Naive thymus-derived CD8-positive, alpha-beta T cell (primary cell): ENCODE measurements around the gene MTARC2. TPM values are rescaled to one million over a fixed set of nuclear protein-coding genes. Genes with fewer than 3 reads are reported as not detected.
"Not testable (repeated sequence)": the region's sequence is repeated elsewhere in the genome, so short reads cannot be mapped to it uniquely, and the experiment has no call there.

Experiments
- ATAC-seq, 2 donors: fragments of 150-1000 bp; cut with Tn5 transposase in 1 of 2; sonication (Bioruptor Pico), chemical (Tn5 transposase) in 1 of 2; 1 replicate in 1 of 2; 2 replicates in 1 of 2; pipeline ENCODE4 v1.10.0; 2021; ENCODE audit warnings: mild to moderate bottlenecking in 2 of 2, moderate library complexity in 2 of 2
- POLR2A ChIA-PET: fragments of 350-600 bp; sonication (Branson Sonifier 250); formaldehyde crosslinking; loops from one replicate; lab custom pipeline; 2021; ENCODE audit warnings: antibody characterized with exemption; lab: Charles Lee
- DNase-seq, 10 donors: peaks; one replicate each; pipeline versions ENCODE4 v3.0.0 to v3.0.0-alpha.2; 2020 to 2022
- H3K27ac Mint-ChIP-seq, 10 donors: one replicate each; pipeline ENCODE4 v1.8.0; 2020 to 2022; ENCODE audit warnings: mild to moderate bottlenecking in 10 of 10, mixed read lengths in 10 of 10, moderate library complexity in 4 of 10, inconsistent platforms in 1 of 10
- H3K27me3 Mint-ChIP-seq, 5 donors: one replicate each; pipeline ENCODE4 v1.8.0; 2021 to 2022; ENCODE audit warnings: mixed read lengths in 5 of 5
- H3K36me3 Mint-ChIP-seq, 3 donors: one replicate each; pipeline ENCODE4 v1.8.0; 2020 to 2022; ENCODE audit warnings: mixed read lengths in 3 of 3, mild to moderate bottlenecking in 2 of 3, inconsistent platforms in 1 of 3
- H3K4me1 Mint-ChIP-seq, 4 donors: one replicate each; pipeline ENCODE4 v1.8.0; 2021 to 2022; ENCODE audit warnings: mixed read lengths in 4 of 4
- H3K4me3 Mint-ChIP-seq, 10 donors: one replicate each; pipeline ENCODE4 v1.8.0; 2020 to 2022; ENCODE audit warnings: mild to moderate bottlenecking in 10 of 10, mixed read lengths in 10 of 10, moderate library complexity in 6 of 10, inconsistent platforms in 1 of 10
- H3K9me3 Mint-ChIP-seq, 9 donors: one replicate each; pipeline ENCODE4 v1.8.0; 2020 to 2022; ENCODE audit warnings: mixed read lengths in 9 of 9, mild to moderate bottlenecking in 3 of 9, inconsistent platforms in 1 of 9, moderate library complexity in 1 of 9
- polyA plus RNA-seq, 3 donors: library from polyadenylated mRNA; unstranded; fragments of 300-500 nt; fragmentation: Illumina TruSeq; gene quantifications; one replicate each; pipeline ENCODE4 v1.2.3, GENCODE V29; 2021
- total RNA-seq, 8 experiments: library from RNA in 2 of 8; stranded (reverse) in 2 of 8; gene quantifications; one replicate each; pipeline ENCODE4 v1.2.3 and lab custom pipeline; 2021 to 2026

The MTARC2 gene
- total and polyA plus RNA-seq, 5 experiments from 2014 or later: not detected

DNA sequence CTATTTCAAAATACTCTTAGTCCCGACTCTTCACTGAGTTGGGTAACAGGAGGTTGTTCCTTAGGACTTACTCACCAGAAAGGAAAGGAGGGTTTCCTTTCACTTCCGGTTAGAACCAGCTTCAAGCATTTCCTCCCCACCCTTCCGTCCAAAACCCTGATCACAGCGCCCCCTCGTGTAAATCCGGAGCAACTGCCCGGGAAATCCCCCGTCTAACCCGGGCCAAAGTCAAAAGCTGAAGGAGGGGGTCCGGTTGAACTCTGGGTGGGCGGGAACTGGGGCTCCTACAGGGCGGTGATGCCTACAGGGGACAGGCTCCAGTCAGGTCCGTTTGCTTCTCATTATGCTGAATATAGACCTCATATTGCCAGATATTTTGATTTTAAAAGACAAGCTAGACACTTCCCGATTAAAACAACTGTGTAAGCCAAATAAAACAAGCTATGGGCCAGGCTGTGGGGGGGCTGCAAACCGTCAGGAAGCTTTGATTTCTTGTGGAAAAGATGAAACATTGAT, 15.0 kb upstream of the MTARC2 start:
- ATAC-seq (peak; percentile 90 to 95), DNase-seq (peak; percentile 57 to 85 (median 69))
- Mint-ChIP-seq H3K36me3 (no peaks in the 10 kb centered on the region), H3K27ac (peak overlapping the region in 5 of 10 donors; percentile 10 to 60 (median 21)), H3K9me3 (peaks cover 0 to 2% (median 0%) of the 10 kb centered on the region in 9 donors), H3K4me1 (peaks cover 5 to 18% (median 9%) of the 10 kb centered on the region in 4 donors), H3K27me3 (peaks cover 0 to 3% (median 0%) of the 10 kb centered on the region in 5 donors), H3K4me3 (peak overlapping the region; percentile 41 to 71 (median 62))
- POLR2A ChIA-PET: no interaction called here

DNA sequence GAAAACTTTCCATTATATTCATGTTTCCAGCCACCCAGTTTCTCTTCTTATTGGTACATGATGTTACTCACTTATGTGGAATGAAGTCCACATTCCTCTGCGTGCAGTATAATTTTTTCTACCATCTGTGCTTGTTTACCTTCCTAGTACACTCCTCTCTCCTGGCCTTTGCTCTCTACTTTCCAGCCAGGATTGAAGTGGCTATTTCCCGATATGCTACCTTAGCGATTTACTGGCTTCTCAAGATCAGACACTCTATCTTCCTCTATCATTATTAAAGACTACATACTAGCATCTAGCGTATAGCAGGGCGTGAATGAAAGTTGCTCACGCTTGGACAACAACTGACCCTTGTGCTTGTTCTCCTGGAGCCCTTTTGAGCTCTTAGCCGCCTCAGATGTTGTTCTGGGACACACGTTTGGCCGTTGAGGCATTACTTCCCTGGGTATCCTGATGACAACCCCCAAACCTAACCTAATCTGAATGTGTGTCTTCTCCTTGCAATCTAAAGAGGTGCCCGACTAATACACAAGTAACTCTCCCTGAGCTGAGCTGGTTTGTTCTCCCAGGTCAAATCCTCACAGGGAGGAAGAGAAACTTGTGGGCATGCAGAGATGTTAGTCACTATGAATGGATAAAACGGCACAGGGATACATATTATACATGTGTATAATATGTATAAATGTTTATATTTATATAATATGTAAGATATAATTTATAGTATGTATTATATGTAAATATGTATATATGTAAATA, 13.4 kb upstream of the MTARC2 start:
- DNase-seq: no peak
- H3K4me3 Mint-ChIP-seq: no peak overlapping the region
- POLR2A ChIA-PET: no interaction called here
- no peak overlapping the region for H3K27ac Mint-ChIP-seq
- no peak for ATAC-seq
- H3K9me3 Mint-ChIP-seq: peaks cover 0 to 2% (median 0%) of the 10 kb centered on the region in 9 donors
- peaks cover 5 to 18% (median 9%) of the 10 kb centered on the region in 4 donors for H3K4me1 Mint-ChIP-seq
- peaks cover 0 to 4% (median under 1%) of the 10 kb centered on the region in 5 donors for H3K27me3 Mint-ChIP-seq
- no peaks in the 10 kb centered on the region for H3K36me3 Mint-ChIP-seq

DNA sequence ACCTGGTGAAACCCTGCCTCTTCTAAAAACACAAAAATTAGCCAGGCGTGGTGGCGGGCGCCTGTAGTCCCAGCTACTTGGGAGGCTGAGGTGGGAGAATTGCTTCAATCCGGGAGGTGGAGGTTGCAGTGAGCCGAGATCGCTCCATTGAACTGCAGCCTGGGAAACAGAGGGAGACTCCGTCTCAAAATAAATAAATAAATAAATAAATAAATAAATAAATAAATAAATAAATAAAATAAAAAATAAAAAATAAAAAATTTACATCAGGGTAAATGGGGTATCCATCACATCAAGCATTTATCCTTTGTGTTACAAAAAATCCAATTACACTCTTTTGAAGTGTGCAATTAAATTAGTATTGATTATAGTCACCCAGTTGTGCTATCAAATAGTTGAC, 11.8 kb upstream of the MTARC2 start:
- H3K27ac Mint-ChIP-seq, ATAC-seq, POLR2A ChIA-PET, H3K9me3 Mint-ChIP-seq, H3K36me3 Mint-ChIP-seq, H3K4me3 Mint-ChIP-seq, DNase-seq: not testable (repeated sequence)
- Mint-ChIP-seq H3K4me1 (peaks cover 5 to 18% (median 9%) of the 10 kb centered on the region in 4 donors), H3K27me3 (peaks cover 4 to 13% (median 8%) of the 10 kb centered on the region in 5 donors)

DNA sequence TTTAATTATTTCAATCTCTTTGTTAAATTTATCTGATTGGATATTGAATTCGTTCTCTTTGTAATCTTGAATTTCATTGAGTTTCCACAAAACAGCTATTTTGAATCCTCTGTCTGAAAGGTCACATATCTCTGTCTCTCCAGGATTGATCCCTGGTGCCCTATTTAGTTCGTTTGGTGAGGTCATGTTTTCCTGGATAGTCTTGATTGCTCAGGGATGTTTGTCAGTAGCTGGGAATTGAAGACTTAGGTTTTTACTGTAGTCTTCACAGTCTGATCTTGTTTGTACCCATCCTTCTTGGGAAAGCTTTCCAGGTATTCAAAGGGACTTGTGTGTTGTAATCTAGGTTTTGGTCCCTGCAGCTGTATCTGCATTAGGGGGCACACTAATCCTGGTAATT, 6.8 kb upstream of the MTARC2 start:
- ATAC-seq: no peak
- Mint-ChIP-seq H3K36me3 (no peaks in the 10 kb centered on the region), H3K27me3 (peaks cover 16 to 44% (median 30%) of the 10 kb centered on the region in 5 donors), H3K4me3 (no peak overlapping the region), H3K4me1 (no peaks in the 10 kb centered on the region), H3K9me3 (no peaks in the 10 kb centered on the region), H3K27ac (no peak overlapping the region)
- POLR2A ChIA-PET: no interaction called here
- no peak for DNase-seq

DNA sequence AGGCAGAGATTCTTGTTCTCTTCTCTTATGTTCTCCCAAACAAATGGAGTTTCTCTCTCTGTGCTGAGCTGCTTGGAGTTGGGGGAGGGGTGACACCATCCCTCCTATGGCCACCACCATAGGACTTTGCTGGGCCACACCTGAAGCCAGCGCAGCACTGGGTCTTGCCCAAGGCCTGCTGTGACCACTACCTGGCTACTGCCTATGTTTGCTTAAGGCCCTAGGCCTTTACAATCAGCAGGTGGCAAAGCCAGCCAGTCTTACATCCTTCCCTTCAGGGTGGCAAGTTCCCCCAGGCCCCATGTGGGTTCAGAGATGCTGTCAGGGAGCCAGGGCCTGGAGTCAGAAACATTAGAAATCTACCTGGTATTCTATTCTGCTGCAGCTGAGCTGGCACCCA, 6.3 kb upstream of the MTARC2 start:
- no peak for ATAC-seq
- H3K27ac Mint-ChIP-seq: no peak overlapping the region
- POLR2A ChIA-PET: no interaction called here
- H3K4me3 Mint-ChIP-seq: no peak overlapping the region
- no peaks in the 10 kb centered on the region for H3K4me1 Mint-ChIP-seq
- H3K36me3 Mint-ChIP-seq: no peaks in the 10 kb centered on the region
- no peak for DNase-seq
- H3K9me3 Mint-ChIP-seq: no peaks in the 10 kb centered on the region
- H3K27me3 Mint-ChIP-seq: peaks cover 20 to 48% (median 31%) of the 10 kb centered on the region in 5 donors

DNA sequence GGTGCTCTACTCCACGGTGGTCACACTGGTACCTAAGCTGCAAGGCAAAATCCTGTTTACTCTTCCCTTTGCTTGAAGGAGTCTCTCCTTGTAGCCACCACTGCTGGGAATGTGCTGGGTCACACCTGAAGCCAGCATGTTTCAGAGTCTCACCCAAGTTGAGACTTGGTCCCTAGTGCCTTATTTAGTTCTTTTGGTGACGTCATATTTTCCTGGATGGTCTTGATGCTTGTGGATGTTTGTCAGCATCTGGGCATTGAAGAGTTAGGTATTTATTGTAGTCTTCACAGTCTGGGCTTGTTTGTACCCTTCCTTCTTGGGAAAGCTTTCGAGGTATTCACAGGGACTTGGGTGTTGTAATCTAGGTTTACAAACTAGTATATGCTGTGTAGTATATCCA, 5.6 kb upstream of the MTARC2 start:
- Mint-ChIP-seq H3K4me1 (peaks cover 0 to 2% (median 0%) of the 10 kb centered on the region in 4 donors), H3K4me3 (no peak overlapping the region), H3K9me3 (no peaks in the 10 kb centered on the region), H3K36me3 (no peaks in the 10 kb centered on the region), H3K27ac (no peak overlapping the region), H3K27me3 (peaks cover 20 to 55% (median 37%) of the 10 kb centered on the region in 5 donors)
- POLR2A ChIA-PET: no interaction called here
- no peak for DNase-seq
- no peak for ATAC-seq

DNA sequence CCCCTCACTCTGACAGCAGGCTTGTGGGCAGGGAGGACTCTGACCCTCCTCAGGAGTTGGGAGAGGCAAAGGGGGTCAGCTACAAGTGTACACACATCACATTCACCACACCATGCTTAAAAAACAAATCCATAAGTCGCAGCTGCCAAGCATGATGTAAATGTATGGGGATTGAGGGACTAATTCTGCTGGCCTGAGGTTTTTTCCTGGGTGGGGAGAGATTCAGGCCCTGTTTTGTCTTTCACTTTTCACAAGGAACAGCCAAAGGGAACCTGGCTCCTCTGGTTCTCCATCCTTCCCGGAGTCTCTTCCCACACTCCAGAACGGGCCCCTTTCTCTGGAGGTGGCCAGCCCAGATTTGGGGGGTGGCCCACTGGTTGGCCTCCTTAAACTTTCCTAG, 1.3 kb upstream of the MTARC2 start:
- peak overlapping the region in 1 of 10 donors; percentile 58 for H3K4me3 Mint-ChIP-seq
- DNase-seq: no peak
- H3K27ac Mint-ChIP-seq: no peak overlapping the region
- POLR2A ChIA-PET: no interaction called here
- H3K27me3 Mint-ChIP-seq: peaks cover 28 to 79% (median 60%) of the 10 kb centered on the region in 5 donors
- no peaks in the 10 kb centered on the region for H3K9me3 Mint-ChIP-seq
- peaks cover 0 to 3% (median 0%) of the 10 kb centered on the region in 3 donors for H3K36me3 Mint-ChIP-seq
- ATAC-seq: no peak
- H3K4me1 Mint-ChIP-seq: peaks cover 2 to 14% (median 9%) of the 10 kb centered on the region in 4 donors

DNA sequence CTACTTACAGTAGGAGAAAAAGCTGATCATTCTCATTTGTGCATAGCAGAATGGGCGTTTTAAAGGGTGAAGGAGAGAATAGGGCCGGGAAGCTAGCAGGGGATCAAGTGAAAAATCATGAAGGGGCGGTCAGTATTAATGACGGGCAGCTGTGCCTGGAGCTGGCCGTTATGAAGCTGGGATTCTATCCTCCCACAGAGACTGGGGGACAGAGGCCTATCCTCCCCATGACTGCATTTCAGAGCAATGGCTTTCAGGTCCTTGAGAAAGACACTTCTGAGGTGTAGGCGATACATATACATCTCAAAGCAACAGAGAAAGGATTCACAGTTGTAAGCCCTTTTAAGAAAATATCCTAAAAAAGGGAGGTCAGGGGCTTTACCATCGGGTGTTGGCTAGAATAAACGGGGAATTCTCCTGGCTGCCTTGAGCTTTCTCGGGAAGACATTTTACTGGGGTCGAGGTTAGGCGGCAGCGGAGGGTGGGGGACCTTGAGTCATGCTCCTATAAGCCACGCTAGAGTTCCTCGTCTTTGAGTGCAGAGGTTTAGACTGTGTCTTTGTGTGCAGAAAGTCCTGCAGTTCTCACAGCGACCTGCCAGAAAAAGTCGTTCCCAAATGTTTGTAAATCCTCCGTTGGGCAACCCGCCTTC, 559 bp upstream of the MTARC2 start:
- H3K4me1 Mint-ChIP-seq: peaks cover 2 to 14% (median 9%) of the 10 kb centered on the region in 4 donors
- peaks cover 0 to 3% (median 0%) of the 10 kb centered on the region in 3 donors for H3K36me3 Mint-ChIP-seq
- ATAC-seq (no peak), DNase-seq (no peak)
- H3K27me3 Mint-ChIP-seq: peaks cover 27 to 79% (median 66%) of the 10 kb centered on the region in 5 donors
- no peaks in the 10 kb centered on the region for H3K9me3 Mint-ChIP-seq
- H3K4me3 Mint-ChIP-seq: peak overlapping the region in 9 of 10 donors; percentile 33 to 68 (median 58)
- POLR2A ChIA-PET: interaction anchor here (0.6 kb wide), 1 partner anchor 930 kb away, joined by 3 read pairs; no protein-coding TSS in a partner anchor
- peak overlapping the region in 1 of 10 donors; percentile 27 for H3K27ac Mint-ChIP-seq

DNA sequence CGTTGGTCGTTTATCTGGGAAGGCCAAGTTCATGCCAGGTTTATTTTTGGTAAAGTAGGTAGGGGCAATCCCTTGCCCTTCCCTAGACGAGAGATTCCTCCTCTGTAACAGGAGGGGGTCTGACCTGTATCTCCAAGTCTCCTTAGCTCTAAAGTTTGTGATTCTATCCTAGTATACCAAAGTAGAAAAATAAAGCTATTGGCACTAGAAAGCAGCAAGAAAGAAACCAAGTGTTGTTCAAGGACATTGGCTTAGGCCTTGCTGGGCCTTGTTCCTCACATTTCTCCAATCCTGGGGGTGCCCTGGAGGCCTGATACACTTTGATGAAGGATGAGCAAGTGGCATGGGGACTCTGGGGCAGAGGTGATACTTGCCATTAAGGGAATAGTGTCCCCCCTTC, 814 bp downstream of the MTARC2 start:
- H3K27ac Mint-ChIP-seq: no peak overlapping the region
- peak overlapping the region; percentile 22 to 74 (median 62) for H3K4me3 Mint-ChIP-seq
- POLR2A ChIA-PET: no interaction called here
- H3K36me3 Mint-ChIP-seq: peaks cover 0 to 3% (median 0%) of the 10 kb centered on the region in 3 donors
- no peak for ATAC-seq
- H3K4me1 Mint-ChIP-seq: peaks cover 2 to 14% (median 9%) of the 10 kb centered on the region in 4 donors
- no peak for DNase-seq
- peaks cover 28 to 72% (median 66%) of the 10 kb centered on the region in 5 donors for H3K27me3 Mint-ChIP-seq
- H3K9me3 Mint-ChIP-seq: no peaks in the 10 kb centered on the region

DNA sequence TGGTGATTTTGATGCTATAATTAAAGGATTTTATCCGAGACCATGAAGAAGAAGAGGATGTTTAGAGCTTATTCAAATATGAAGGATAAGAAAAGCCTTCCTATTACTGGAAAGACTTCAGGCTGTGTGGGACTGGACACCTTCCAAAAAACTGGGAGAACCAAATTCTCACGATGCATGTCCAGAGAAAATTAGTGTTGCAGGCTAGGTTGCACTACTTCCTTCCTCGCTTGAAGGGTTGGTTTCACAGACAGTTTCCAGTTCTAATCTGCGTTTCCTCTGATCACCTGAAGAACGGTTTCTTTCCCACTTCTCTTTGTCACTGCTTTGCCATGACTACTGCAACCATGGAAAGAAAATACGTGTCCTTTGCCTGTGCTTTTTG, 2.0 kb downstream of the MTARC2 start:
- H3K27ac Mint-ChIP-seq: no peak overlapping the region
- peaks cover 24 to 76% (median 60%) of the 10 kb centered on the region in 5 donors for H3K27me3 Mint-ChIP-seq
- H3K4me1 Mint-ChIP-seq: peaks cover 2 to 14% (median 9%) of the 10 kb centered on the region in 4 donors
- H3K9me3 Mint-ChIP-seq: no peaks in the 10 kb centered on the region
- no peak for ATAC-seq
- DNase-seq: no peak
- no peak overlapping the region for H3K4me3 Mint-ChIP-seq
- POLR2A ChIA-PET: no interaction called here
- H3K36me3 Mint-ChIP-seq: peaks cover 0 to 3% (median 0%) of the 10 kb centered on the region in 3 donors

DNA sequence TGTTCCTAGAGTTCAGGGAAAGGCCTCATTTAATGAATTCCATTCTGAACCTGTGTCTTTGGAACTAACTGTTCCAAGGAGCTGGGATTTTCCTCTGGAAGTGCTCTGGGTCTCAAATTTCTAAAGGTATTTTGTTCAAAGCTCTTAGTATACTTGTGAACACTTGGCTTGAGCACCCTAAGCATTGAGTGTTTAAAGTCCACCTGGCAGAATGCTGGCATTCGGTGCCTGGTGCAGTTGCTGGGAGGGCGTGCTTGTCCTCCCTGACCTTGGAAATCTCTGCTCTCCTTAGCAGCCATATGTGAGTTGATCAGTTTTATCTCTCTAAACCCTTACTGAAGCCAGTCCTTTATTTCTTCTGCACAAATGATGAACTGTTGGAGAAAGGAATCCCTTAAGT, 3.0 kb downstream of the MTARC2 start:
- ATAC-seq: no peak
- Mint-ChIP-seq H3K9me3 (no peaks in the 10 kb centered on the region), H3K36me3 (peaks cover 0 to 3% (median 0%) of the 10 kb centered on the region in 3 donors), H3K27ac (no peak overlapping the region), H3K27me3 (peaks cover 26 to 77% (median 55%) of the 10 kb centered on the region in 5 donors), H3K4me1 (peaks cover 2 to 14% (median 9%) of the 10 kb centered on the region in 4 donors), H3K4me3 (no peak overlapping the region)
- POLR2A ChIA-PET: no interaction called here
- no peak for DNase-seq

DNA sequence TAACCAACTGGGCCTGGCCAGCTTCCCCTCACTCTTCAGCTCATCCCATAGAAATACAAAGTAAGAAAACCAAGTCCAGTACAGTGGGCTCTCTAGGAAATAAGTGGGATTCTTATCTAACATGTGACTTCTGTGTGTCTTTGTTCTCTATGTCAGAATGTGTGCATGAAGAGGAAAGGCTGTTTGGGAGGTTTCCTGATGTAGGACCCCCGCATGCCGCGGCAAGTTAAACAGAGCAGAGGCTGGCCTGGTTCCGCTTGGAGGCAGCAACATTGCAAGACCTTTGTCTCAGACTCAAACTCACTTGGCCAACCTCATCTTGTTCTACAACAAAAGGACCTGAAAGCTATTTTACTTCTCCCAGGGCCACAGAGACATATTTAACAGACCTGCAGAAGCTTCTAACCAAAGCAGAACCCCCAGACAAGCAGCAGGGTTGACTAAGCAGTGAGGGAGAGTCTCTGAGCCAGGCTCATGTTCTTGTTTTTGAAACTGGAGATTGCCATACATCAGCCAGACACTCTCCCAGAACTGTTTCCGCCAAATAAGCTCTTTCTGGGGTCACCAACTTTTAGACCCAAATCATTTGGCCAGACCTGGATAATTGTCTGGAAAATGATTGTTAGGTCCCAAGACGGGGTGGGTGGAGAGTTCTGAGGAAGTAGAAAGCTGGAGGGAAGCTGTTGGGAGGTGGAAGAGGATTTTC, 6.2 kb downstream of the MTARC2 start:
- Mint-ChIP-seq H3K27ac (no peak overlapping the region), H3K27me3 (peaks cover 19 to 68% (median 43%) of the 10 kb centered on the region in 5 donors), H3K36me3 (peaks cover 0 to 3% (median 0%) of the 10 kb centered on the region in 3 donors), H3K4me3 (no peak overlapping the region), H3K4me1 (no peaks in the 10 kb centered on the region), H3K9me3 (no peaks in the 10 kb centered on the region)
- DNase-seq: no peak
- POLR2A ChIA-PET: no interaction called here
- no peak for ATAC-seq
